Measurements from ENCODE around the gene HLA-F.

The HLA-F gene

DNA sequence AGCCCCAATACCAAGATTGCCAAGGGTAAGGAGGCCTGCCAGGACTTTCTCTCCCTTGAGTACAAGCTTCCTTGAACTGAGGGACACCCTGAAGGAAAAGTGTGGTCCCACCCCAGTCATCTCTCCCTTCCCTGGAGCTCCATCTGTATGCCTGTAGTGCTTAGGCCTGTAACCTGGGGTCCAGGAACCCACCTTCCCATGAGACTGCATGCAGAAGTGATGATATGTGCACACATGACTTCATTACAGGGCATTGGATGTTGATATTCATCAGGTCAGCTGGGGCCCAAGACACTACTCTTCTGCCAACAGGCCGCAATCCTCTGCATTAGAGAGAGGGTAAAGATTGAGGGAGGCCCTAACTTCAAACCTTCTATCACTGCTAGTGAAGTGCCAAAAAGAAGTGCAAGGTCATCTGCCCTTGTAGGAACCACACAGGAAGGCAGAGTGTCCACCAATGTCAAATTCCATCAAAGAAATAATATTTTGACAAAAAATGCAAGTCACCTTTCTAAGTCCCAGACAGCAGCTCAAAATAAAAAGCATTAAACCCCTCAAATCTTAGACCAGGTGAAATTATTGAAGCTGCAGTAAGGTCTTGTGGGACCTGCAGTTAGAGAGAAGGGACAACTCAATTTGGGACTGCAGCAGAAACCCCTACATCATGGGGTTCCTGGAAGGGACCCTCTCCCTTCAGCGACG lies 5.1 kb downstream of the HLA-F start:
- TF ChIP-seq FOXP2 (optimal IDR thresholded peaks at IDR 0.05; ENCODE audit: control extremely low read depth, extremely low read length, insufficient read depth) (no peak), EZH2 (IDR thresholded peaks at IDR 0.05) (no peak), POLR2AphosphoS5 (IDR thresholded peaks at IDR 0.05; ENCODE audit: borderline replicate concordance, low read depth, low read length) (no peak)
- no peaks in the 10 kb centered on the region for H3K9me3 ChIP-seq (ENCODE audit: low read depth, low read length)
- H3K9ac ChIP-seq (ENCODE audit: insufficient read length), result no peak overlapping the region
- H3K4me3 ChIP-seq, result no peak overlapping the region
- DNase-seq (ENCODE audit: low read depth, low spot score), result no peak
- H3K36me3 ChIP-seq (ENCODE audit: insufficient read depth, low read length), result no peaks in the 10 kb centered on the region
- H3K27ac ChIP-seq, result no peak overlapping the region

- Histone ChIP-seq H3K36me3 (ENCODE audit: insufficient read depth, low read length) (no peaks in the 10 kb centered on the region), H3K9me3 (ENCODE audit: low read depth, low read length) (no peaks in the 10 kb centered on the region), H3K27ac (no peak overlapping the region), H3K9ac (ENCODE audit: insufficient read length) (no peak overlapping the region), H3K4me3 (no peak overlapping the region)
- no peak for DNase-seq (ENCODE audit: low read depth, low spot score)
- no peak for TF ChIP-seq POLR2AphosphoS5 (IDR thresholded peaks at IDR 0.05; ENCODE audit: borderline replicate concordance, low read depth, low read length)
- TF ChIP-seq FOXP2 (optimal IDR thresholded peaks at IDR 0.05; ENCODE audit: control extremely low read depth, extremely low read length, insufficient read depth), result no peak
- no peak for TF ChIP-seq EZH2 (IDR thresholded peaks at IDR 0.05)
Measured at GRCh38 chr6:29728875-29729270, 5.6 kb downstream of the HLA-F start.

- Histone ChIP-seq H3K36me3 (ENCODE audit: insufficient read depth, low read length) (no peaks in the 10 kb centered on the region), H3K9ac (ENCODE audit: insufficient read length) (no peak overlapping the region), H3K27ac (no peak overlapping the region), H3K9me3 (ENCODE audit: low read depth, low read length) (no peaks in the 10 kb centered on the region), H3K4me3 (no peak overlapping the region)
- DNase-seq (ENCODE audit: low read depth, low spot score), result no peak
- no peak for TF ChIP-seq POLR2AphosphoS5 (IDR thresholded peaks at IDR 0.05; ENCODE audit: borderline replicate concordance, low read depth, low read length)
- no peak for TF ChIP-seq EZH2 (IDR thresholded peaks at IDR 0.05)
- no peak for TF ChIP-seq FOXP2 (optimal IDR thresholded peaks at IDR 0.05; ENCODE audit: control extremely low read depth, extremely low read length, insufficient read depth)
Measured at GRCh38 chr6:29729774-29730328, 6.6 kb downstream of the HLA-F start.

DNA sequence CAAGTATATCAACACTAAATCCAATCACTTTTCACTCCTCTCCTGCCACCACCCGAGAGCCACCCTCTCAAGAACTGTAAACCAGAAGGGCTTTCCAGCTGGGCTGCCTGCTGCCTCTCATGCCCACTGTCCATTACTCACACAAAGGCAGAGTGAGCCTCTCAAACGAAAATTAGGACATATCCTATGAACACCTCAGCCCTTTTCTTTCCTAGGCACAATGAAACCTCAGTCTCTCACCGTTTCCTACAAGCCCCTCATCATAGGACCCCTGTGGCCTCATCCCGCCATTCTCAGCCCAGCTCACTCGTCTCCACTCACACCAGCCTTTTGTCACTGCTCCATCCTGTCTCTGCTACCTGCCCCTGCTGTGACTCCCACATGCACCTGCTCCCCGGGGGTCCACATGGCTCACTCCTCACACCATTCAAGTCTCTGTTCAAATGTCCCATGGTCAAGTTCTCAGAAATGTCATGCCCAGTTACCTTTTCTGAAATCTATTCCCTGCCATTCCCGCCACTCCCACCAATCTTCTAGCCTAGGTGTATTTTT lies 7.4 kb downstream of the HLA-F start:
- TF ChIP-seq EZH2 (IDR thresholded peaks at IDR 0.05), result no peak
- no peak for TF ChIP-seq POLR2AphosphoS5 (IDR thresholded peaks at IDR 0.05; ENCODE audit: borderline replicate concordance, low read depth, low read length)
- Histone ChIP-seq H3K4me3 (no peak overlapping the region), H3K27ac (no peak overlapping the region), H3K36me3 (ENCODE audit: insufficient read depth, low read length) (no peaks in the 10 kb centered on the region), H3K9ac (ENCODE audit: insufficient read length) (no peak overlapping the region), H3K9me3 (ENCODE audit: low read depth, low read length) (no peaks in the 10 kb centered on the region)
- no peak for DNase-seq (ENCODE audit: low read depth, low spot score)

GRCh38 chr6:29731281-29731680 lies 8.0 kb downstream of the HLA-F start:
- Histone ChIP-seq H3K36me3 (ENCODE audit: insufficient read depth, low read length) (no peaks in the 10 kb centered on the region), H3K9me3 (ENCODE audit: low read depth, low read length) (no peaks in the 10 kb centered on the region), H3K9ac (ENCODE audit: insufficient read length) (no peak overlapping the region), H3K27ac (no peak overlapping the region), H3K4me3 (no peak overlapping the region)
- no peak for DNase-seq (ENCODE audit: low read depth, low spot score)
- TF ChIP-seq EZH2 (IDR thresholded peaks at IDR 0.05) (no peak), POLR2AphosphoS5 (IDR thresholded peaks at IDR 0.05; ENCODE audit: borderline replicate concordance, low read depth, low read length) (no peak), FOXP2 (optimal IDR thresholded peaks at IDR 0.05; ENCODE audit: control extremely low read depth, extremely low read length, insufficient read depth) (no peak)

DNA sequence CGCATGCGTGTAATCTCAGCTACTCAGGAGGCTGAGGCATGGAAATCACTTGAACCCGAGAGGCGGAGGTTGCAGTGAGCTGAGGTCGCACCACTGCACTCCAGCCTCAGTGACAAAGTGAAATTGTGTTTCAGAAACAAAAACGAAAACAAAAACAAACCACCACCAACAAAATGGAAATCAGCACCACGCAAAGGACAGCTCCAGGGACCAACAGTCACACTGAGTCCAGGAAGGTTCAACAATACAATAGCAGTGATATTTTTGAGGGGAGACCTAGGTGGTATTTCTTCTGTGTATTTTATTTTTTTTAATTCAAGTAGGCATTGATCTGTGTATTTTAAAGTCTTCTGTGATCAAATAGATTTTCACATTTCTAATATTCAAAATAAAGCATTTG lies 9.8 kb downstream of the HLA-F start:
- H3K36me3 ChIP-seq (ENCODE audit: insufficient read depth, low read length), result no peaks in the 10 kb centered on the region
- no peak overlapping the region for H3K4me3 ChIP-seq
- no peaks in the 10 kb centered on the region for H3K9me3 ChIP-seq (ENCODE audit: low read depth, low read length)
- no peak overlapping the region for H3K27ac ChIP-seq
- TF ChIP-seq EZH2 (IDR thresholded peaks at IDR 0.05) (no peak), FOXP2 (optimal IDR thresholded peaks at IDR 0.05; ENCODE audit: control extremely low read depth, extremely low read length, insufficient read depth) (no peak), POLR2AphosphoS5 (IDR thresholded peaks at IDR 0.05; ENCODE audit: borderline replicate concordance, low read depth, low read length) (no peak)
- DNase-seq (ENCODE audit: low read depth, low spot score), result no peak
- H3K9ac ChIP-seq (ENCODE audit: insufficient read length), result no peak overlapping the region

GRCh38 chr6:29734046-29735018 lies 11.1 kb downstream of the HLA-F start:
- Histone ChIP-seq H3K4me3 (no peak overlapping the region), H3K27ac (no peak overlapping the region), H3K9ac (ENCODE audit: insufficient read length) (no peak overlapping the region), H3K9me3 (ENCODE audit: low read depth, low read length) (no peaks in the 10 kb centered on the region), H3K36me3 (ENCODE audit: insufficient read depth, low read length) (no peaks in the 10 kb centered on the region)
- DNase-seq (ENCODE audit: low read depth, low spot score), result no peak
- TF ChIP-seq EZH2 (IDR thresholded peaks at IDR 0.05) (no peak), FOXP2 (optimal IDR thresholded peaks at IDR 0.05; ENCODE audit: control extremely low read depth, extremely low read length, insufficient read depth) (no peak), POLR2AphosphoS5 (IDR thresholded peaks at IDR 0.05; ENCODE audit: borderline replicate concordance, low read depth, low read length) (no peak)

DNA sequence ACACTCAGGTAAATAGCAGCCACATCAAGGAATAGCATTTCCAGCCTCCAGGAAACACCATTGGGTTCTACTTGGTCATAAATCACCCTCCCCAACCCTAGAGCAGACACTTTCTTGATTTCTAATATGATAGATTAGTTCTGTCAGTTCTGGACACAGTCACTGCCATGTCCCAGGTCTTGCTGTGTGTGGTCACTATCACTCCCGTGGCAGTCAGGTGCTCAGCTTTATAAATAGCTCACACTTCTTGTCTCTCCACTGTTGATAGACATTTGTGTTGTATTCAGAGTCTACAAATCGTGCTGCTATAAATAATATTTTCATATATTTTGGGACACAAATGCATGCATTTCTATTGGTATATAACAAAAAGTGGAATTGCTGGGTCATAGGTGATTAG lies 13.3 kb downstream of the HLA-F start:
- TF ChIP-seq FOXP2 (optimal IDR thresholded peaks at IDR 0.05; ENCODE audit: control extremely low read depth, extremely low read length, insufficient read depth), result no peak
- TF ChIP-seq EZH2 (IDR thresholded peaks at IDR 0.05), result no peak
- no peak for TF ChIP-seq POLR2AphosphoS5 (IDR thresholded peaks at IDR 0.05; ENCODE audit: borderline replicate concordance, low read depth, low read length)
- Histone ChIP-seq H3K4me3 (no peak overlapping the region), H3K9me3 (ENCODE audit: low read depth, low read length) (no peaks in the 10 kb centered on the region), H3K9ac (ENCODE audit: insufficient read length) (no peak overlapping the region), H3K36me3 (ENCODE audit: insufficient read depth, low read length) (no peaks in the 10 kb centered on the region), H3K27ac (no peak overlapping the region)
- no peak for DNase-seq (ENCODE audit: low read depth, low spot score)

Data from SK-N-MC (cell line).